Stimulated activated CD4-positive, alpha-beta T cell treated with anti-CD3 and anti-CD28 coated beads, Interleukin-4, amount 100 ng/mL, for 48 hours (primary cell): ENCODE data around the gene OR4D1.
A peak's percentile ranks its signal among the peaks of the same experiment; 100 is the strongest.
"Not testable (repeated sequence)": the region's sequence is repeated elsewhere in the genome, so short reads cannot be mapped to it uniquely, and the experiment has no call there.

ENCODE experiments used
- DNase-seq, 2 donors: peaks; one replicate each; pipeline ENCODE4 v3.0.0-alpha.2; 2020; ENCODE audit warnings: low read depth in 2 of 2

Gene OR4D1

DNA sequence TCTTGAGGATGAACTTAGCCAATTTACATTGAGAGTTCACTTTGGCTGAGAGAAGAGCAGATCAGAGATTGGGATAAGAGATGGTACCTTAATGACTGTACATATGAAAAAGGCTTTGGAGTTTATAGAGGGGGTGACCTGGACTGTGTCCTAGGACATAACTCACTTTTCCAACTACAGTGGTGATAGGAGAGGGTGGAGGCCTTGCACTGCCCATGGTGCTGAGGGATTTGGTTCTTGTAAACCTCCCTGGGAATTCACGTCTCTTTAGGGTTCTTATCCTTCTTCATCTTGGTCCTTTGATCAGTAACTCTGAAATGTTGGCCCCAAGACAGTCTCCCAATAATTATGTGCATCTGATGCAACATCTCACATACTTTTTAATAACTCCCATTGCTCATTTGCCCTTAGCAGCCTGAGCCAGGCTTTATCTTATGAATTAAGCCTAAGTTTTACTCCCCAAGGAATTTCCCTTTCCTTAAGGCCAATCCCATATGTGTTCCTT lies at the start of gene OR4D1:
TSS of gene OR4D1 (plus strand) at position 455 of the 505 bp plus-strand sequence. CDS start 6,770 bp downstream, outside the sequence.
- DNase-seq, result no peak

DNA sequence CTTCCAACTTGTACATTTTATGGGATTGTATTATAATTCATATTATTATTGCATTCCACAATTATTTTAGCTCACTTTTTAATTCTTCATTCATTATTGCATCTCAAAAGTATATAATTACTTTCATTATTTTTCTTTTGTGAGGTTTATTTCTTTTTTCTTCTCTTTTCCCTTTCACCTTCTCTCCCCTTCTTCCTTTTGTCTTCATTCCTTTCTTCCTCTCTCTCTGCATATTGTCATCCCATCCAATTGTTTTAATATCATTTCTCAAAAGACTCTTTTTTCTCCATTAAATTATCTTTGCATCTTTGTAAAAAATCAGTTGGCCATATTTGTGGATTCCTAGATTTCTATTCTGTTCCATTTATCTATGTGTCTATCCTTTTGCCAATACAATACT lies 47.7 kb upstream of the OR4D1 start:
- no peak for DNase-seq

DNA sequence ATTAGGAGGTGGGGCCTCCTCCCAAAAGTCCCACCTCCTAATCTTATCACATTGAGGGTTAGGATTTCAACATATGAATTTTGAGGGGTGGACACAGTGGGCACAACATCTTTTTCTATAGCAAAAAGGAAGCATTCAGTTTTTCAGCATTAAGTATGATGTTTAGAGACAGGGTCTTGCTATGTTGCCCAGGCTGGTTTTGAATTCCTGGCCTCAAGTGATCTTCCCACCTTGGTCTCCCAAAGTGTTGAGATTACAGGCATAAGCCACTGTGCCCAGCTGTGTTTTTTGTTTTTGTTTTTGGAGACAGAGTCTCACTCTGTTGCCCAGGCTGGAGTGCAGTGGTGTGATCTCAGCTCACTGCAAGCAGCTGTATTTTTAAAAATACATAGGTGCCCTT lies 46.3 kb upstream of the OR4D1 start:
- not testable (repeated sequence) for DNase-seq

DNA sequence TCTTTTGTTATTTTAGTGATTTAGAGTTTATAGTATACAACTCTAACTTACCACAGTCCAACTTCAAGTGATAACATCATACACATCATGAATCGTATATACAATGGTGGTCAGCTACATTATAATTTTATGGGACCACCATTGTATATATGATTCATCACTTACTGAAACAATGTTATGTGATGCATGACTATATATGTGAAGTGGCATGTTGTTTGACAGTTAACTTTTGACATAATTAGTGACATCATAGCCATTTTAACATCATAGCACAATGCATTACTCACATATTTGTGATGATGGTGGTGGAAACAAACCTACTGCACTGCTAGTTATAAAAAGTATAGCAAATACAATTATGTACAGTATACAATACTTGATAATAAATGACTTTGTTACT lies 43.1 kb upstream of the OR4D1 start:
- no peak for DNase-seq

DNA sequence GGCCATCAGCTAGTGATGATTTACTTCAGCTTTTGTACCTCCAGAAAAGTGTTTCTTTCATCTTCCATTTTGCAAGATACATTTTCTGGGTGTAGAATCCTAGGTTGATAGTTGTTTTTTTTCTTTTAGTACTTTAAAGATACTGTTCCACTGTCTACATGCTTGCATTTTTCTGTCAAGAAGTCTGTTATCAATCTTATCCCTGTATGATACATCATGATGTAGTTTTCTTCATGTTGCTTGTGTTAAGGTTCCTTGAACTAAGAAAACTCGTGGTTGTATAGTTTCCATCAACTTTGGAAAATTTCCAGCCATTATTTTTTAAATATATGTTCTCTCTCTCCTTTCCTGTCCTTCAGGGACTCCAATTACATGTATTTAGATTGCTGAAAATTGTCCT lies 40.9 kb upstream of the OR4D1 start:
- no peak for DNase-seq

DNA sequence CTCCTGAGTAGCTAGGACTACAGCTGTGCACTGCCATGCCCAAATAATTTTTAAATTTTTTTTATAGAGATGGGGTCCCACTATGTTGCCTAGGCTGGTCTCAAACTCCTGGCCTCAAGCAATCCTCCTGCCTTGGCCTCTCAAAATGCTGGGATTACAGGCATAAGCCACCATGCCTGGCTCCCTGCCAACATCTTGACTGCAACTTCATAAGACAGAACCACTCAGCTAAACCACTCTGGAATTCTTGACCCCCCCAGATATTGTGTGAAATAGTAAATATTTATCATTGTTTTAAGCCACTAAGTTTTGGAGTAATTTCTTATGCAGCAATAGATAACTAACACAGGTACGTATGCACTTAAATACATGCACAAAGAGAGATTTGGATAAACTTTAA lies 39.0 kb upstream of the OR4D1 start:
- DNase-seq, result no peak

DNA sequence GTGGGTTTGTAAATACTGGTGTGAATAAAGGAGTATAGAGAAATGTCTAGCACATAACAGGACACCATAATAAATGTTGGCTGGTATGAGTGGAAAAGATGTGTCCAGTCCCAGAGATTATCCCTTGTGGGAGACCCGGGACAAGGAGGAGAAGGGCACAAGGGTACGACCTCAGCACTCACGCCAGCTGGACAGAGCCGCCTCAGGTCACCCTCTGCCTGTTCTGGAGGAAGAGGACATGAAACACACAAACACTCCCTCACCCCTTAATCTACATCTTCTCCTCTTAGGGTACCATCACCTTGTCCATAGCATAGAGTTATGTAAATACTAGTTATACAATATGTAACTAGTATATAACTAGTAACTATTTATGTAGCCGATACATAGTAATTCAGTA lies 38.2 kb upstream of the OR4D1 start:
- DNase-seq, result no peak

DNA sequence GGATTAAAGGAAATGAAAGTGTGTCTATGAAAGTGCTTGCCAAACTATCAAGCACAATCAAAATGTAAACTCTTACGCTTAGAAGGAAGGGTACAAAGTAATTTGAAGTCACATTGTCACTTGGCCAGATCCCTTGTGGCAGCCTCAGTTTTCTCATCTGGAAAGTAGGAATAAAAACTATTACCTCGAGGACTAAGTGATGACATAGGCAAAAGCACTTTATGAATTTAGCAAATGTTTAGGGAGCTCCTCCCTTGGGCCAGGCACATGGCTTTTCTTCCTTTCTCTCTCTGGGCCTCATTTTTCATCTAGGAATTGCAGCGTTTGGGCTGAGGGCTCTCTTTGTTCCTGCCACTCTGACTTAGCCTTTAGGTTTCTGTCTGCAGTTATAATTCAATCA lies 36.5 kb upstream of the OR4D1 start:
- no peak for DNase-seq

DNA sequence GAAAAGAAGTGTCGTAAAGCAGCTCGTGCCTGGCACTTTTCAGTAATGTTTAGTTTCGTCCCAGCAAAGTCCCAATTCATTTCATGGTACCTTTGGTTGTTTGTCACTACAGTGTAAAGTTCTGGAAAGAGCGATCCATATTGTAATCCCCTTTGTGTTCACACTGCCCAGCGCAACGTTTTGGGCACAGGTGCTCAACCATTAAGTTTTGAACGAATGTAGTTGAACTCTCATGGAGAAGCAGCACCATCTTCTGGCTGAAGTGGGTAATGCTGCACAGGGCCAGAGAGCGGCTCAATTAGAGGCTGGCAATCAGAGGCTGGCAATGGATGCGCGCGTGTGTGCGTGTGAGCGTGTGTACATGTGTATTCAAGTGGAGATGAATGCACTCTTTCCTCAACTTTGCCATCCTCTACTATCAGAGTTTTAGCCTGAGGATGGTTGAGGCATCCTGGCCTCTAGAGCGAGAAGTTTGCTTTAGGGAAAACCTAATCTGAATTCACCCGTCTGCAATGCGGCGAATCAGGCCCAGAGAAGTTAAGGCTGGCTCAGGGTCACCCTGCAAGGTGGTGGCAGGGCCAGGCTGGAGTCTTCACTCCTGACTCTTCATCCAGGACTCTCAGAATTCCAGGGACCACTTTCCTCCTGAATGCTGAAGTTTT lies 35.1 kb upstream of the OR4D1 start:
- peak; percentile 74 to 88 for DNase-seq

DNA sequence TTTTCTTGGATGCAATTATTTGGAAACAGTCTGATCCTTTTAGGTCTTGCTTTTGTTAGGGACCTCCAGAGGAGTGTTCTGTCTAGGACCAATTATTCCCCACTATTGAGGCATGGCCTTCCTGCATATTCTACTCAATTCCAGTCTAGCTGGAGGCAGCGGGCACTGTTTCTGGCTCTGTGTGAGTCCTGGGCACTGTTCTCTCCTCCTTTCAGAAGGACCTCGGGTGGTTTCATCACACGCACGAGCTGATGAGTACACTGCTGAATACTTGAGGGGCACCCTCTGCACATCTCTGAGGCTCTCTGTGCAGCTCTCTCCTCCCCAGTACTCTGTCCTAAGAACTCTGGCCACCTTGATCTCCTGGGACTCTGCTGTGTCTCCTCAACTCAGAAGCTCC lies 34.2 kb upstream of the OR4D1 start:
- DNase-seq, result no peak

DNA sequence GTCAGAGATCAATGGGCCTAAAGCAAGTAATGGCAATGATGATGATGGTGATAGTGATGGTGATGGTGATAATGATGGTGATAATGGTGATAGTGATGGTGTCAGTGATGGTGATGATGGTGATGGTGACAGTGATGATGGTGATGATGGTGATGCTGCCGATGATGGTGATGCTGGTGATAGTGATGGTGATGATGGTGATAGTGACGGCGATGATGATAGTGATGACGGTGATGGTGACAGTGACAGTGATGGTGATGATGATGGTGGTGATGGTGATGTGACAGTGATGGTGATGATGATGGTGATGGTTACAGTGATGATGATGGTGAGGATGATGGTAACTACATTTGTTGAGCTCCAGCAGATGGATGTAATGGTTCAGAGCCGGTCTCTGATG lies 30.8 kb upstream of the OR4D1 start:
- DNase-seq, result no peak

DNA sequence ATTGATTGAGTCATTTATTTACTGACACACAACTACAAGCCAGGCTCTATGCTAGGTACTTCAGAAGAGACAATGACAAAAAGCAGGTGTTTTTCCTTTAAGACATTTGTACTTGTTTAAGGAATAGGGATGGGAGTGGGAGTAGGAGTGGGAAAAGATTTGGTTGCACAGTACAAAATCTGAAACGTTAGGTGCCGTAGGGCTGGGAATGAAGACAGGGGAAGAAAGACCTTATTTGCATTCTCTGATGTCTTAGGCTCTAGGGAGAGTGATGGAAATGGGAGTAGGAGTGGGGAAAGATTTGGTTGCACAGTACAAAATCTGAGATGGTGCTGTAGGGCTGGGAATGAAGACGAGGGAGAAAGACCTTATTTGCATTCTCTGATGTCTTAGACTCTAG lies 28.7 kb upstream of the OR4D1 start:
- DNase-seq, result no peak

DNA sequence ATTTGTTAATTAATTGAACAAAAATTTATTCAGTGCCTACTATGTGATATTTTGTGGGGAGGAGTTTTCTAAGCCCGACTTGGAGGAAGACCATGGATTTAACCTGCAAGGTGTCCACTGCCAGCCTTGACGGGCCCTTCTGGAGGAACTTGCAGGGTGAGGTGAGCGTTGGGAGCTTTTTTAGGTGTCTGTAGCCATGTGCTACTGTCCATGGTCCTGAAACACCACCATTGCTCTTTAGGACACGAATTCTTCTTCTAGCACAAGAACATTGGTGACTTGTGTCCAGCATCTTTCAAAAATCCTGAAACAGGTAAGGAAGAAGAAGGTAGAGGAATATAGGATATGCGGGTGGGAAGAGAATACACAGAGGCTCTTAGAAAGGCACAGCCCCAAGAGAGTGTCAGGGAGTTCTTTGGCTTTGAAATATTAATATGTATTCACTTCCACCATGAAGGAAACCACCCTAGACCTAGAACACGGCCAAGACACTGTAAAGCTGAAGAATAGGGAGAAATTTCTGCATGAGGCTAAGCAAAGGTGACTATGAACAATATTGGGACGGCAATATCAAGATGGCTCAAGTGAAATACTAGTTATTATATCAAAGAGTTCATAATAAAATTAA lies 27.9 kb upstream of the OR4D1 start:
- peak; percentile 16 to 17 for DNase-seq

DNA sequence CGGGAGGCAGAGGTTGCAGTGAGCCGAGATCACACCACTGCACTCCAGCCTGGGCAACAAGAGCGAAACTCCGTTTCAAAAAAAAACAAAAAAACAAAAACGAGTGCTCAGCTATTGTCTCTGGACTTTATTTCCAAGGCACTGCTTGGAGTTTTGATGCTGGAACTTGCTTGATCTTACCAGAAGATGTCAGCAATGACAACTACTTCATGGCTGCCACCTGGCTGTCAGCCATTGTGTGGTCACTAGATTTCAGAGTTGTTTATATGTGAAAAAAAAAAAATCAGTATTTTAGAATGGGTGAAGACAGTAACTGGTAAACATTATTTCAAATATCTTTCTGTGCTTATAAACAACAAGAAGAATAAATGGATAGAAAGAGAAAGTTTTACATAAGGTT lies 26.3 kb upstream of the OR4D1 start:
- DNase-seq, result peak in 1 of 2 donors; percentile 4

DNA sequence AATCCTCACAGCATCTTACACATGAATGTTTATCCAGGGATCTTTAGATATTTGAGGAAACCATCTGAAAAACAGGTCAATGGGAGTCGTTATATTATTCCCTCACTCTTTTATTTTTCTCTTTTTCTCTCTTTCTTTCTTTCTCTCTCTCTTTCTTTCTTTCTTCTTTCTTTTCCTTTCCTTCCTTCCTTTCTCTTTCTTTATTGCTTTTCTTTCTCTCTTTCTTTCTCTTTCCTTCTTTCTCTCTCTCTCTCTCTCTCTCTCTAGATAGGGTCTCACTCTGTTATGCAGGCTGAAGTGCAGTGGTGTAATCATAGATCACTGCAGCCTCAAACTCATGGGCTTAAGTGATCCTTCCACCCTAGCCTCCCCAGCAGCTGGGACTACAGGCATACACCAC lies 20.3 kb upstream of the OR4D1 start:
- no peak for DNase-seq

DNA sequence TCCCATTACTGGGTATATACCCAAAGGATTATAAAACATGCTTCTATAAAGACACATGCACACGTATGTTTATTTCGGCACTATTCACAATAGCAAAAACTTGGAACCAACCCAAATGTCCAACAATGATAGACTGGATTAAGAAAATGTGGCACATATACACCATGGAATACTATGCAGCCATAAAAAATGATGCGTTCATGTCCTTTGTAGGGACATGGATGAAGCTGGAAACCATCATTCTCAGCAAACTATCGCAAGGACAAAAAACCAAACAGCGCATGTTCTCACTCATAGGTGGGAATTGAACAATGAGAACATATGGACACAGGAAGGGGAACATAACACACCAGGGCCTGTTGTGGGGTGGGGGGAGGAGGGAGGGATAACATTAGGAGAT lies 15.5 kb upstream of the OR4D1 start:
- DNase-seq, result not testable (repeated sequence)

DNA sequence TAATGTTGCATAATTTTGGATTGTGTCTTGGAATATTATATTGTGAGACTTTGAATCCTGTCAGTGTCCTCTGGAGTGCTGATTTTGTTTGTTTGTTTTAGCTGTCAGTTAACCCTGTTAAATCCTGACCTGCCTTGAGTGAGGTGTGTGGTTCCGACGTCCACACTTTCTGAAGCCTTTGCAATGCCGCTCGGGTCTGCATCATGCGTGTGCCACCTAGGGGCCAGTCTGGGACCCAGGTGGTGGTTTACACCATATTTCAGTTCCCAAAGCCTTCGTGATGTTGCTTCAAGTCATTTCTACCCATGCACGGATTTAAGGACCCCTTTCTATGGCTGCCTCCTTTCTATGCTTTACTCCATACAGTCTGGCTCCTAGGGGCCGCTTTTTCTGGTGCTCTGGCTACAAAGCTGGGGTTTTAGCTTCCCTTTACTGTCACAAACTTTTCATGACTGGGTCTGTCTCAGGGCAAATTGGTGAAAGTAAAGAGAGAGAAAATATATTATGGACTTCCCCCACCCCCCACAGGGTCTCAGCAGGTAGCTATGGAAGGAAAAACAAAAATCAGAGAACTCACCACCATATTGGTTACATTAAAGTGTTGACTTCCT lies 11.4 kb upstream of the OR4D1 start:
- DNase-seq, result no peak

DNA sequence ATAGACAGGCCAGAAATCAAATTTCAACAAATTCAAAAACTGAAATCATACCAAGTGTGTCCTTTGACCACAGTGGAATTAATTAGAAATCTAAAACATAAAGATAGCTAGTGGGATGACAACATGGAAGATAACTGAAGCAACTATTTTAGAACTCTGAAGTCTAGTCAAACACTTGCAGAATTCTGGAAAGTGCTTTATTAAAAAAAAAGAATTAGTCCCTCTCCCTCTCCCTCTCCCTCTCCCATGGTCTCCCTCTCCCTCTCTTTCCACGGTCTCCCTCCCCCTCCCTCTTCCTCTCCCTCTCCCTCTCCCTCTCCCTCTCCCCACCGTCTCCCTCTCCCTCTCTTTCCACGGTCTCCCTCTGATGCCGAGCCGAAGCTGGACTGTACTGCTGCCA lies 6.7 kb upstream of the OR4D1 start:
- no peak for DNase-seq

DNA sequence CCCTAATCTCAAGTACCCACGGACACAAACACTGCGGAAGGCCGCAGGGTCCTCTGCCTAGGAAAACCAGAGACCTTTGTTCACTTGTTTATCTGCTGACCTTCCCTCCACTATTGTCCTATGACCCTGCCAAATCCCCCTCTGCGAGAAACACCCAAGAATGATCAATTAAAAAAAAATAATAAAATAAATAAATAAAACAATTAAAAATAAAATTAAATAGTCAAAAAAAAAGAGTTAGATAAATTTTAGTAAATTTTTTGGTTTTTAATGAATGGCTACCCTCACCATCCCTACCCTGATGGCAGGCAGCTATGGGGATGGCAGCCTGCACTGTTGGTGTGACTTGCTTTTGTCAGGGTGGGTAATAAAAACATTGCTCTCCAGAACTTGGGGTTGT lies 4.8 kb upstream of the OR4D1 start:
- not testable (repeated sequence) for DNase-seq

DNA sequence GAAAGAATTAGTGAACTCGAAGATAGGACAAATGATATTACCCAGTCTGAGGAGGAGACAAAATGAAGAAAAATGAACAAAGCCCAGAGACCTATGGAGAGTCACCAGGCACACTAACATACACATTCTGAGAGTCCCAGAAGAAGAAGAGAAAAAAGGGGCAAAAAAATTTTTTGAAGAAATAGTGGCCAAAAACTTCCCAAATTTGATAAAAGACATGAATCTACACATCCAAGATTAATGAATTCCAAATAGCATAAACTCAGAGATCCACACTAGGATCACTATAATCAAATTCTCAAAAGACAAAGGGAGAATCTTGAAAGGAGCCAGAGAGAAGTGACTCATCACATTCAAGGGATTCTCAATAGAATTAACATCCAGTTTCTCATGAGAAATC lies 3.4 kb upstream of the OR4D1 start:
- no peak for DNase-seq

DNA sequence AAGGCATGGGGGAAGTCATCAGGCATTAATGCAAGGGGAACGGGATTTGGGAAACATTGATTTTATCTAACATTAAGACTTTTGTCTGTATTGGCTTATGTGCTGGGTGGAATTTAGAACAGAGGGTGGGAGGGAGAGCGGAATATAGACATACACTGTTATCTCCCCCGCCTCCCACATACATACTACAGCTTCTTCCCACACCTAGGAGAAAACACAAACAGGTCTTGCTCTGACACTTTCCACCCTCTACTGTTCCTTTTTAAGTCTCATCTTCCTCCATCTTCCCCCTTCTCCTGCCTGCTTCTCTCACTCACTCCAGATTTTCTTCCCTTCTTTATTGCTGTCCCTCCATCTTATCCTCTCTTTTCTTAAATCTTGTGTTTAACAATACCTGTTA lies 425 bp downstream of the OR4D1 start:
- no peak for DNase-seq

DNA sequence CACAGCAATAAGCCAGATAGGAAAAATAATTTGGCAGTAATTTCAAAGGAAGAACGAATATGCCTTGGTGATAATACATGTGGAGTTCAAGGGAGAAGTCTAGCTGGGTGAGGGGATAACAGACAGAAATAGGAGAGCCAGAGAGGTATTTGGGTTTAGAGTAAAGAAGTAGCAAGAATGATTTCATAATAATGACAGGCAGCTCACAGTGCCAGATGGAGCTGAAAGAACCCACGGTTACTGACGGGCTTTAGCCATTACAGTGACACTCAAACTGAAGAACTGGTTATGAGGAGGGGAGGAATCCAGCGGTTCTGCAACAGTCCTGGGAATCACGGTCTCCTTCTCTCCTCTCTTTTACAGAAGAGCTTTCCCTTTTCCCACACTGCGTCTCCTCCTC lies 2.2 kb downstream of the OR4D1 start:
- DNase-seq, result no peak

DNA sequence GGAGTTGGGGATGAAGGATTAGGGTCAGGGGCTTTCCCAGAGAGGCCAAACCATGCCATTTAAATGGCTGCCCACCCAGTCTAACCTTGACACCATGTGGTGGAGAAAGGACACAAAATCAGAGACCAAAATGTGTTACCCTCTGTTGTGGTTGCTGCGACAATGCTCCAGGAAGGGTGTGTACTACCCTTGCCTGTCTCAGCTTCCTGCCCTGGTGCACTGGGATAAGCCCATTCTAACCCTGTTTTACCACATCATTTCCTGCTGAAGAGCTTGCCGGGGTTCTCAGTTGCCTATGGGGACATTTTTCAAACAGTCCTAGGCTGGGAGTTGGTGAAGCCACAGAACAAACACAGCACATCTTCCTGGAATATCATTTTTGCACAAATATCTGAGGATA lies 4.9 kb downstream of the OR4D1 start:
- DNase-seq, result no peak
